Measurements from ENCODE around the gene CELF4.

Gene CELF4

GRCh38 chr18:37299471-37300304 lies 265.9 kb downstream of the CELF4 start:
- no peaks in the 10 kb centered on the region for H3K27me3 ChIP-seq (ENCODE audit: insufficient read depth, low read length, poor library complexity)
- H3K79me1 ChIP-seq (ENCODE audit: low read length): no peaks in the 10 kb centered on the region
- H3K4me3 ChIP-seq (ENCODE audit: low read length): no peak overlapping the region
- H3K79me2 ChIP-seq (ENCODE audit: control insufficient read depth, insufficient read depth, low read length): no peaks in the 10 kb centered on the region
- H4K8ac ChIP-seq (ENCODE audit: low read depth, low read length): no peak overlapping the region
- H2BK120ac ChIP-seq (ENCODE audit: low read depth, low read length): no peak overlapping the region
- H3K36me3 ChIP-seq (ENCODE audit: control insufficient read depth, insufficient read depth, low read length): no peaks in the 10 kb centered on the region
- no peak overlapping the region for H3K4me2 ChIP-seq (ENCODE audit: low read length)
- peak; percentile 56 for DNase-seq
- no peak overlapping the region for H2AK5ac ChIP-seq (ENCODE audit: low read length)
- no peak overlapping the region for H2BK5ac ChIP-seq (ENCODE audit: low read length)
- no peak overlapping the region for H3K9ac ChIP-seq (ENCODE audit: low read length)
- no peak overlapping the region for H3K18ac ChIP-seq (ENCODE audit: low read length)
- no peak overlapping the region for H3K23ac ChIP-seq (ENCODE audit: low read length)
- H4K5ac ChIP-seq (ENCODE audit: low read length): no peak overlapping the region
- H3K27ac ChIP-seq (ENCODE audit: low read depth, low read length): no peak overlapping the region
- H2BK15ac ChIP-seq (replicated peaks; ENCODE audit: low read depth): no peak overlapping the region
- no CpG with 5 or more reads among the region's 10 CpGs for WGBS (ENCODE audit: extremely low coverage, insufficient coverage, low lambda C conversion rate)
- H3K56ac ChIP-seq (ENCODE audit: low read length): peak overlapping the region; percentile 34
- no peaks in the 10 kb centered on the region for H3K4me1 ChIP-seq (ENCODE audit: control insufficient read depth, low read depth, low read length)
- no peak overlapping the region for H3K4ac ChIP-seq (ENCODE audit: low read depth, low read length)

- Histone ChIP-seq H2BK120ac (ENCODE audit: low read depth, low read length) (no peak overlapping the region), H2BK5ac (ENCODE audit: low read length) (no peak overlapping the region), H3K23ac (ENCODE audit: low read length) (no peak overlapping the region), H3K27ac (ENCODE audit: low read depth, low read length) (no peak overlapping the region), H4K5ac (ENCODE audit: low read length) (no peak overlapping the region), H3K18ac (ENCODE audit: low read length) (no peak overlapping the region), H3K4me3 (ENCODE audit: low read length) (no peak overlapping the region), H3K56ac (ENCODE audit: low read length) (no peak overlapping the region), H3K79me2 (ENCODE audit: control insufficient read depth, insufficient read depth, low read length) (no peaks in the 10 kb centered on the region), H3K27me3 (ENCODE audit: insufficient read depth, low read length, poor library complexity) (no peaks in the 10 kb centered on the region), H3K36me3 (ENCODE audit: control insufficient read depth, insufficient read depth, low read length) (no peaks in the 10 kb centered on the region), H3K4me2 (ENCODE audit: low read length) (no peak overlapping the region), H3K4ac (ENCODE audit: low read depth, low read length) (no peak overlapping the region), H4K8ac (ENCODE audit: low read depth, low read length) (no peak overlapping the region), H3K4me1 (ENCODE audit: control insufficient read depth, low read depth, low read length) (no peaks in the 10 kb centered on the region), H3K79me1 (ENCODE audit: low read length) (no peaks in the 10 kb centered on the region), H3K9ac (ENCODE audit: low read length) (no peak overlapping the region), H2BK15ac (replicated peaks; ENCODE audit: low read depth) (no peak overlapping the region), H2AK5ac (ENCODE audit: low read length) (no peak overlapping the region)
- no peak for DNase-seq
- no CpG with 5 or more reads among the region's 6 CpGs for WGBS (ENCODE audit: extremely low coverage, insufficient coverage, low lambda C conversion rate)
These were observed 266.8 kb downstream of the CELF4 start for GRCh38 chr18:37298816-37299215.

- H2BK120ac ChIP-seq (ENCODE audit: low read depth, low read length): no peak overlapping the region
- H3K4me2 ChIP-seq (ENCODE audit: low read length): no peak overlapping the region
- no peak overlapping the region for H2BK15ac ChIP-seq (replicated peaks; ENCODE audit: low read depth)
- no peak overlapping the region for H3K4me3 ChIP-seq (ENCODE audit: low read length)
- H3K23ac ChIP-seq (ENCODE audit: low read length): no peak overlapping the region
- no peaks in the 10 kb centered on the region for H3K36me3 ChIP-seq (ENCODE audit: control insufficient read depth, insufficient read depth, low read length)
- H2BK5ac ChIP-seq (ENCODE audit: low read length): no peak overlapping the region
- H4K5ac ChIP-seq (ENCODE audit: low read length): no peak overlapping the region
- H3K79me1 ChIP-seq (ENCODE audit: low read length): no peaks in the 10 kb centered on the region
- H3K18ac ChIP-seq (ENCODE audit: low read length): no peak overlapping the region
- no peak overlapping the region for H2AK5ac ChIP-seq (ENCODE audit: low read length)
- H3K4ac ChIP-seq (ENCODE audit: low read depth, low read length): no peak overlapping the region
- no peaks in the 10 kb centered on the region for H3K79me2 ChIP-seq (ENCODE audit: control insufficient read depth, insufficient read depth, low read length)
- no CpG with 5 or more reads among the region's 6 CpGs for WGBS (ENCODE audit: extremely low coverage, insufficient coverage, low lambda C conversion rate)
- no peak overlapping the region for H3K27ac ChIP-seq (ENCODE audit: low read depth, low read length)
- H4K8ac ChIP-seq (ENCODE audit: low read depth, low read length): no peak overlapping the region
- no peak overlapping the region for H3K56ac ChIP-seq (ENCODE audit: low read length)
- DNase-seq: no peak
- H3K27me3 ChIP-seq (ENCODE audit: insufficient read depth, low read length, poor library complexity): no peaks in the 10 kb centered on the region
- H3K4me1 ChIP-seq (ENCODE audit: control insufficient read depth, low read depth, low read length): no peaks in the 10 kb centered on the region
- H3K9ac ChIP-seq (ENCODE audit: low read length): no peak overlapping the region
These were observed 268.5 kb downstream of the CELF4 start for GRCh38 chr18:37297106-37297505.

GRCh38 chr18:37294951-37295350 lies 270.6 kb downstream of the CELF4 start:
- Histone ChIP-seq H4K8ac (ENCODE audit: low read depth, low read length) (no peak overlapping the region), H2BK5ac (ENCODE audit: low read length) (no peak overlapping the region), H3K23ac (ENCODE audit: low read length) (no peak overlapping the region), H3K36me3 (ENCODE audit: control insufficient read depth, insufficient read depth, low read length) (no peaks in the 10 kb centered on the region), H3K56ac (ENCODE audit: low read length) (no peak overlapping the region), H2BK15ac (replicated peaks; ENCODE audit: low read depth) (no peak overlapping the region), H3K4me2 (ENCODE audit: low read length) (no peak overlapping the region), H2AK5ac (ENCODE audit: low read length) (no peak overlapping the region), H3K4me3 (ENCODE audit: low read length) (no peak overlapping the region), H3K27ac (ENCODE audit: low read depth, low read length) (no peak overlapping the region), H3K4me1 (ENCODE audit: control insufficient read depth, low read depth, low read length) (peaks cover 3% of the 10 kb centered on the region), H3K27me3 (ENCODE audit: insufficient read depth, low read length, poor library complexity) (no peaks in the 10 kb centered on the region), H3K18ac (ENCODE audit: low read length) (no peak overlapping the region), H4K5ac (ENCODE audit: low read length) (no peak overlapping the region), H3K4ac (ENCODE audit: low read depth, low read length) (no peak overlapping the region), H3K79me1 (ENCODE audit: low read length) (no peaks in the 10 kb centered on the region), H2BK120ac (ENCODE audit: low read depth, low read length) (no peak overlapping the region), H3K79me2 (ENCODE audit: control insufficient read depth, insufficient read depth, low read length) (no peaks in the 10 kb centered on the region), H3K9ac (ENCODE audit: low read length) (no peak overlapping the region)
- peak; percentile 75 for DNase-seq
- no CpG with 5 or more reads among the region's 4 CpGs for WGBS (ENCODE audit: extremely low coverage, insufficient coverage, low lambda C conversion rate)

GRCh38 chr18:37293359-37293758 lies 272.2 kb downstream of the CELF4 start:
- no peak overlapping the region for H2BK120ac ChIP-seq (ENCODE audit: low read depth, low read length)
- H2BK15ac ChIP-seq (replicated peaks; ENCODE audit: low read depth): no peak overlapping the region
- no peak overlapping the region for H2AK5ac ChIP-seq (ENCODE audit: low read length)

GRCh38 chr18:37289423-37289822 lies 276.2 kb downstream of the CELF4 start:
- H3K36me3 ChIP-seq (ENCODE audit: control insufficient read depth, insufficient read depth, low read length): no peaks in the 10 kb centered on the region
- no peak for DNase-seq
- H4K5ac ChIP-seq (ENCODE audit: low read length): no peak overlapping the region
- no peak overlapping the region for H2BK120ac ChIP-seq (ENCODE audit: low read depth, low read length)
- no peak overlapping the region for H3K18ac ChIP-seq (ENCODE audit: low read length)
- H3K27me3 ChIP-seq (ENCODE audit: insufficient read depth, low read length, poor library complexity): no peaks in the 10 kb centered on the region
- H2AK5ac ChIP-seq (ENCODE audit: low read length): no peak overlapping the region
- no peak overlapping the region for H3K4me2 ChIP-seq (ENCODE audit: low read length)
- no peak overlapping the region for H3K4me3 ChIP-seq (ENCODE audit: low read length)
- H2BK15ac ChIP-seq (replicated peaks; ENCODE audit: low read depth): no peak overlapping the region
- no peak overlapping the region for H2BK5ac ChIP-seq (ENCODE audit: low read length)
- no peaks in the 10 kb centered on the region for H3K79me2 ChIP-seq (ENCODE audit: control insufficient read depth, insufficient read depth, low read length)
- peaks cover 3% of the 10 kb centered on the region for H3K4me1 ChIP-seq (ENCODE audit: control insufficient read depth, low read depth, low read length)
- H3K4ac ChIP-seq (ENCODE audit: low read depth, low read length): no peak overlapping the region
- H3K23ac ChIP-seq (ENCODE audit: low read length): no peak overlapping the region
- no peak overlapping the region for H4K8ac ChIP-seq (ENCODE audit: low read depth, low read length)
- no peak overlapping the region for H3K27ac ChIP-seq (ENCODE audit: low read depth, low read length)
- H3K79me1 ChIP-seq (ENCODE audit: low read length): no peaks in the 10 kb centered on the region
- H3K9ac ChIP-seq (ENCODE audit: low read length): no peak overlapping the region
- no peak overlapping the region for H3K56ac ChIP-seq (ENCODE audit: low read length)
- no CpG with 5 or more reads among the region's 6 CpGs for WGBS (ENCODE audit: extremely low coverage, insufficient coverage, low lambda C conversion rate)

More at GRCh38 chr18:37293359-37293758, 272.2 kb downstream of the CELF4 start:
- Histone ChIP-seq H3K56ac (ENCODE audit: low read length) (no peak overlapping the region), H3K79me2 (ENCODE audit: control insufficient read depth, insufficient read depth, low read length) (no peaks in the 10 kb centered on the region), H3K36me3 (ENCODE audit: control insufficient read depth, insufficient read depth, low read length) (no peaks in the 10 kb centered on the region), H3K27me3 (ENCODE audit: insufficient read depth, low read length, poor library complexity) (no peaks in the 10 kb centered on the region), H2BK5ac (ENCODE audit: low read length) (no peak overlapping the region), H3K79me1 (ENCODE audit: low read length) (no peaks in the 10 kb centered on the region), H4K8ac (ENCODE audit: low read depth, low read length) (no peak overlapping the region), H3K4ac (ENCODE audit: low read depth, low read length) (no peak overlapping the region), H3K18ac (ENCODE audit: low read length) (no peak overlapping the region), H3K9ac (ENCODE audit: low read length) (no peak overlapping the region), H3K27ac (ENCODE audit: low read depth, low read length) (no peak overlapping the region), H3K4me2 (ENCODE audit: low read length) (no peak overlapping the region), H3K4me3 (ENCODE audit: low read length) (no peak overlapping the region), H4K5ac (ENCODE audit: low read length) (no peak overlapping the region), H3K23ac (ENCODE audit: low read length) (no peak overlapping the region), H3K4me1 (ENCODE audit: control insufficient read depth, low read depth, low read length) (peaks cover 3% of the 10 kb centered on the region)
- no peak for DNase-seq
- WGBS (ENCODE audit: extremely low coverage, insufficient coverage, low lambda C conversion rate): no CpG with 5 or more reads among the region's 3 CpGs
